ENCODE data around the gene PAK1IP1.
"Not testable (repeated sequence)": the region's sequence is repeated elsewhere in the genome, so short reads cannot be mapped to it uniquely, and the experiment has no call there.

PAK1IP1 gene

GRCh38 chr6:10694302-10695085, at the start of gene PAK1IP1, which contains the start of gene C6orf52:
TSS of gene PAK1IP1 (plus strand) at chr6:10694972. CDS start at chr6:10694986, 14 bp downstream.
TSS of gene C6orf52 (minus strand) at chr6:10694616. CDS start at chr6:10687550, 7,066 bp downstream.
- DNase-seq (ENCODE audit: low read depth) = peak; percentile 84

- no peak for DNase-seq (ENCODE audit: low read depth)
Measured at GRCh38 chr6:10655508-10656055, 39.2 kb upstream of the PAK1IP1 start.

DNA sequence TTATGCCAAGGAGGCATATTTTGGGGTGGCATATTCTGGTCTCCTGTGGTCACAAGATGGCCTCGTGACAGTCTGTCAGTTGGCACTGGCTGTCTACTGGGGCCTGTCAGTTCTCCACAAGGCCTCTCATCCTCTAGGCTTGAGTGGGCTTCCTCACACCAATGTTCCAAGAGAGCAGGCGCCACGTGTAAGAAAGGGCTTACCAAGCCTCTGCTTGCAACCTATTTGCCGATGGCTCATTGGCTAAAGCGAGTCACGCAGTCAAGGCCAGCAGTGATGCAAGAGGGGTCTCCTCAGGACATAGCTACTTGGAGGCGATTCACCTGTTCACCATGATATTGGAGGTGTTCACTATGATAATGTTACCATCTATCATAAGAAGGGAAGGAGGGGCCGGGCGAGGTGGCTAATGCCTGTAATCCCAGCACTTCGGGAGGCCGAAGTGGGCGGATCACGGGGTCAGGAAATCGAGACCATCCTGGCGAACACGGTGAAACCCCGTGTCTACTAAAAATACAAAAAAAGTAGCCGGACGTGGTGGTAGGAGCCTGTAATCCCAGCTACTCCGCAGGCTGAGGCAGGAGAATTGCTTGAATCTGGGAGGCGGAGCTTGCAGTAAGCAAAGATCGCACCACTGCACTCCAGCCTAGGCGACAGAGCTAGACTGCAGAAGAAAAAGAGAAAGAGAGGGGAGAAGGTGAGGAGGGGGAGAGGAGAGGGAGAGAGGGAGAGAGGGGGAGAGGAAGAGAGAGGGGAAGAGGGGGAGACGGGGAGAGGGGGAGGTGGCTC, 35.7 kb upstream of the PAK1IP1 start:
- no peak for DNase-seq (ENCODE audit: low read depth)

- no peak for DNase-seq (ENCODE audit: low read depth)
Measured at GRCh38 chr6:10659699-10660348, 34.9 kb upstream of the PAK1IP1 start.

- not testable (repeated sequence) for DNase-seq (ENCODE audit: low read depth)
Measured at GRCh38 chr6:10660431-10661191, 34.2 kb upstream of the PAK1IP1 start.

- no peak for DNase-seq (ENCODE audit: low read depth)
Measured at GRCh38 chr6:10662207-10662606, 32.6 kb upstream of the PAK1IP1 start.

GRCh38 chr6:10662742-10663141, 32.0 kb upstream of the PAK1IP1 start:
- DNase-seq (ENCODE audit: low read depth) = no peak

DNA sequence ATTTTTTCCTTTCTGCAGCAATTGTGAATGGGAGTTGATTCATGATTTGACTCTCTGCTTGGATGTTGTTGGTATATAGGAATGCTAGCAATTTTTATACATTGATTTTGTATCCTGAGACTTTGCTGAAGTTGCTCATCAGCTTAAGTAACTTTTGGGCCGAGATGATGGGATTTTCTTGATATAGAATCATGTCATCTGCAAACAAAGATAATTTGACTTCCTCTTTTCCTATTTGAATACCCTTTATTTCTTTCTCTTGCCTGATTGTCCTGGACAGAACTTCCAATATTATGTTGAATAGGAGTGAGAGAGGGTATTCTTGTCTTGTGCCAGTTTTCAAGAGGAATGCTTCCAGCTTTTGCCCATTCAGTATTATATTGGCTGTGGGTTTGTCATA, 29.2 kb upstream of the PAK1IP1 start:
- not testable (repeated sequence) for DNase-seq (ENCODE audit: low read depth)

DNA sequence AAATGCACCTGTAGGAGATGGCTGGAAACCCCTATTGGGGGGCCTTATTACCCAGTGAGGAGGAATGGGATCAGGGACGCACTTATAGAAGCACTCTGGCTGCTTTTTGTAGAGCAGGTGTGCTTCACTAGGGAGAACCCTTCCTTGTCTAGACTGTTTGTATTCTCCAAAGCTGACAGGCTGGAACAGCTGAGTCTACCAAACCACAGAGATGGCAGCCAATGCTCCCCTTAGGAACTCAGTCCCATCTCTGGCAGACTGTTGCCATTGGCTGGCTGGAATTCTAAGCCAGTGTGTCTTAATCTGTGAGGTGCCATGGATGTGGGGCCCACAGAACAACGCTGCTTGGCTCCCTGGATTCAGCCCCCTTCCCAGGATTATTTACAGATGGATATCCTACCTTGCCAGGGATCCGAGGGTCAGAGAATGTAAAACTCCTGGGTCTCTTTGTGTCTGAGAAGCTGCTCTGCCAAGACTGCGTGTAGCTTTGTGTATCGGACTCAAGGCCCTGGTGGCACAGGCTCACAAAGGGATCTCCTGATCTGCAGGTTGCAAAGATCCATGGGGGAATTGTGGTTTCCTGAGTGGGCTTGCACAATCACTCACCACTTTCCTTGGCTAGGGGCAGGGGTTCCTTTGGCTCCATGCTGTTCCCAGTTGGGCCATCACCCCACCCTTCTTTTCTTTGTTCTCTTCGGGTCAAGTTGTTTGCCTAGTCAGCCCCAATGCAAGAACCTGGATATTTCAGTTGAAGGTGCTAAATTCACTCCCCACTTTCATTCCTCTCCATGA, 26.4 kb upstream of the PAK1IP1 start:
- no peak for DNase-seq (ENCODE audit: low read depth)

- DNase-seq (ENCODE audit: low read depth) = no peak
Measured at GRCh38 chr6:10676403-10676802, 18.4 kb upstream of the PAK1IP1 start.

GRCh38 chr6:10678456-10678855, 16.3 kb upstream of the PAK1IP1 start:
- DNase-seq (ENCODE audit: low read depth) = no peak

DNA sequence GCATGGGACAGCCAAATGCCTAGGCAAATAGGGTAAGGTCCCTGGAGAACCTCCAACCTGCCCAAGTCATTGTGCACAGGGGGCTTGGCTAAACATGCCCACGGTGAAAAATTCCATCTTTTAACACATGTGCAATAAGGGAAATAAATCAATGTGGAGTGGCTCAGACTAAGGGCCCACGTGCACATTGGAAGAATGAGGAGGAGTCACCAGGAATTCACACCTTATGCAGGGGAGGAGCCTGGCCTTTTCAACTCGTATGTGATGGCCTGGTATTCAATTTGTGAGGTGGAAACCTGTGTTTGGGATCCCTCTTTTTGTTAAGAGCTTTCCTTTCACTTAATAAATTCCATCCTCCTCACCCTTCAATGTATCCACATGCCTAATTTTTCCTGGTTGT, 13.0 kb upstream of the PAK1IP1 start:
- DNase-seq (ENCODE audit: low read depth) = no peak

DNA sequence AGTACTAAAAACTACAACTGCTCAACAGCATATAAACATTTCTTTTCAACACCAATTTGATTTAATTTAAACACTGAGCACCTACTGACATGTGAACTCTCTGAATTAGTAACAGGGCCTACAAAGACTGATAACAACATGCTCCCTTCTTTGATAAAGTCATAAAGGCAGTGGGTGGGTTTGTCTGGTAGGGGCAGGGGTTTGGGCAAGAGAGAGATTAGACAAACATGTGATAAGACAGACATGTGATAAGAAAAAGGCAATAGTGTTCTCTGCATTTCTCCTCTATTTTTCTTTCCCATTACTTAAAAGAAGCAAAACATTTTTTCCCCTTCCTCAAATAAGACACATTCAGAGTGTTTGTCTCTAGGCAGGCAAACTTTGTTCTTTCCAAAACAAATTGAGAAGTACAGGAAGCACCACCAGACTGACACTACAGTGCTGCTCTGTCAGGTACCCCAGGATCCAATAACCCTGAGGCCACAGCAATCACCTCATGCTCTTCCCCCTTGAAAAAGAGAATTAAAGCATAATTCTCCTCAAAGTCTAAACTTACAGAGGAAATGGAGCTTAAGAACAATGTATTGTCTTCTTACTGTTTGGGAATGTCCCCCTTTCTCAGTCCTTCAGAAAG, 12.3 kb upstream of the PAK1IP1 start:
- DNase-seq (ENCODE audit: low read depth) = no peak

DNA sequence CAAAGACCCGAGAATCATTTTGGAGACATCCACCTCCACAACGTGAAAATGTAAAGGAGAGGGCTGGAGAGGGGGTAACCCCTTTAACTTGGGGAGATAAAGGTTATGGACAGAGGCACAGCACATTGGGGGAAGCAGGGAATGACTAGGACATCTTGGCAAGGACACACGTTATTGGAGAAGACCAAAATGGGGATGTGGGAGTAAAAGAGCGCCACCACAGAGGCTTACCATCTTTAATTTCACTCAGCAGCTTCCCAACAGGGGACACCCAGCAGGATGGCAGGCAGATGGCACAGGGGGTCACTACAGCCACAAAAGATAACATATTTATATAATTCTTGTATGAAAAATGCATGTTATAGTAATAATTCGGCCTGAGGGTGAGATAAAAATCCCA, 10.2 kb upstream of the PAK1IP1 start:
- DNase-seq (ENCODE audit: low read depth) = no peak

DNA sequence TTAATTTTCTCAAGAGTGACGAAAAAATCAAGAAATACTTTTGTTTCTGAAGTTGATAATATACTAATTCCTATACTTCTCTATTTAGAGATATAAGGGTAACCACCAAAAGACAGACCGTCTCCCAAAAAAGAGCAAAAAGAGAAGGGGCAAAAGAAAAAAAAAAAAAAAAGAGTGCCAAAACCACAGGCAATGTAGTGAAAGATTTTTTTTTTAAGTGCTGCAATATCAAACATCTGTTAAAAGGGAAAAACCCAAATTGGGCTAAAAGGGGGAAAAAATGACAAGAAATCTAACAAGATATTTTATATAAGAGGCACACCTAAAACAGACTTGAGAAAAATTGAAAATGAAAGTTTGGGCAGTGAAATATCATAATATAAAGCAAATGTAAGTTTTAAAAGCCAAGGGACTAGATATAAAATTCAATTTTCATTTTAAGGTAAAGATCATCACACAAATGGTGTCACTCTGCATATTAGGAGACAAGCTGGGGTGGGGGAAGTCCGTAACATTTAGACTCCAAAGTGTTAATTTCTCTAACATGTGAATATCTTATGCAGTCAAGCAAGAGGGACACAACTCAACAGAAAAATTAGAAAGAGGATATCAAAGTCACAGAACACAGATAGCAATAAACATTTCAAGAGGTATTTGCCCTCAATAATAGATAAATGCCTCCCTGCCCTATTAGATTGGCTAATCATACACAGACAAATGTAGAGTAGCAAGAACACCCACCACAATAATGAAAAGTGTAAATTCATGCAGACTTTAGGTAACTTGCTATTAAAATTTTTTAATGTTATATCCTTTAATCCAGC, 9.5 kb upstream of the PAK1IP1 start:
- DNase-seq (ENCODE audit: low read depth) = no peak

GRCh38 chr6:10686901-10687300, 7.9 kb upstream of the PAK1IP1 start:
- no peak for DNase-seq (ENCODE audit: low read depth)

DNA sequence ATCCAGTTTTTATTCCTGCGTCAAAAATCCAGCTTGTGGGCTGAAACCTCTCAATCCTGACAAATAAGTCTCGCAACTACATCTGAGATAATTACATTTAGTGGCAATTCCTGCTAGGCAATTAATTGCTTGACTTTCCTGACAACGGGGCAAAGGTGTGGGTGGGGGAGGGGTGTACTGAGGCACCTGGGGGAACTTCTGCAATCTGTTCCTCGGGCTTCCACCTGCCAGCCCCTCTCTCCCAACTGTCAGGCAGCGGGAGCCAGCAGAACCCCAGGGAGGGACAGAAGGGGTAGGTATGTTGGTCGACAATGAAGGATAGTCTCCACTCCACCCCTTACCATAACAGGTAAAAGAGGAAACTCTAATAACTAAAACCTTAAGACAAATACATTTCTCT, 7.2 kb upstream of the PAK1IP1 start:
- DNase-seq (ENCODE audit: low read depth) = no peak

- no peak for DNase-seq (ENCODE audit: low read depth)
Measured at GRCh38 chr6:10690651-10691445, 3.9 kb upstream of the PAK1IP1 start.
